Measurements from ENCODE around the gene ST3GAL3.

Gene ST3GAL3

DNA sequence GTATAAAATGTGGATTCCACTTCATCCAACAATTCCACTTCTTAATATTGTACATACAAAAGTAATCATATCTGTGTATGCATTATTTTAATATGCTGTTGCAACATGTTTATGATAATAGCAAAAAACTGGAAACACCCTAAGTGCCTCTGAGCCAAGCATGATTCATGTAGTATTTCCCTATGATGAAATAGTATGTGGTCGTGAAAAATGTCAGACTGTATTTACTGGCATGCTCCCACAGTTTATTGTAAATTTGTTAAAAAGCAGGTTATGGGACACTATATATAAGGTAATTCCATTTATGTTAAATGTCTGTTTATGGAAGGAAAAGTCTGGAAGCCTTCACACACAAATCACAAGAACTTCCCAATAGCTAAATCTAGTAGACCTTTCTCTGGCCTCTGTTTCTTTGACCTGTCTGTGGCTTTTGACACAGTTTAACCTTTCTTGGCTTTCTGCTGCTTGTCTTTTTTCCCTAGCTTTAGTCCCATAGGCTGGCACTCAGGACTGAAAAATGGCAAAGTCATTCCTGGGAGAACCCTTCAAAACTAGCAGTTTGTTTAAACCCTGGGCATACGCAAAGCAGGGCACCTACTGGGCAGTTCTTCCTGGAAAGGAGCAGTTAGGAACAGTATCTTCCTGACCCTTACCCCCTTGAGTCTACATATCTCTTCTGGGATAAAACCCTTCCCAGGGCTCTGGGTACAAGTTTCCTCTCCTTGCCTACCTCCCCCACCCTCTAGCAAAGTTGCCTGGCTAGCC lies 160.8 kb downstream of the ST3GAL3 start:
- Histone ChIP-seq H3K4me3 (ENCODE audit: insufficient read depth in 1 of 2, low read depth in 1 of 2, low read length in 2 of 2) (no peak overlapping the region), H3K27me3 (ENCODE audit: control insufficient read depth in 1 of 2, insufficient read depth in 1 of 2, low read length in 2 of 2) (peaks cover 0 to 9% of the 10 kb centered on the region in 2 experiments), H3K27ac (ENCODE audit: low read length, poor library complexity, severe bottlenecking) (no peak overlapping the region), H3K14ac (ENCODE audit: low read length in 2 of 2) (no peak overlapping the region), H2BK120ac (ENCODE audit: low read depth, low read length) (no peak overlapping the region), H2BK15ac (ENCODE audit: low read depth, poor library complexity, severe bottlenecking) (no peak overlapping the region), H3K23ac (ENCODE audit: low read length in 2 of 2) (no peak overlapping the region), H3K4ac (ENCODE audit: low read depth in 1 of 2, low read length in 2 of 2) (no peak overlapping the region), H3K79me1 (replicated peaks; ENCODE audit: low read length, poor library complexity, severe bottlenecking) (peaks cover 18% of the 10 kb centered on the region), H3K4me2 (ENCODE audit: low read length, poor library complexity, severe bottlenecking) (no peak overlapping the region), H2AFZ (ENCODE audit: low read depth, low read length) (no peak overlapping the region), H4K91ac (ENCODE audit: low read length) (no peak overlapping the region), H3K18ac (ENCODE audit: low read depth in 1 of 2, low read length in 2 of 2) (no peak overlapping the region), H3K9ac (ENCODE audit: low read length) (peak overlapping the region; percentile 9), H3K36me3 (ENCODE audit: control insufficient read depth in 1 of 2, insufficient read depth in 2 of 2, low read depth in 1 of 2, low read length in 2 of 2) (peaks cover 0 to 5% of the 10 kb centered on the region in 2 experiments), H3K9me3 (ENCODE audit: control insufficient read depth, low read length) (no peaks in the 10 kb centered on the region), H2AK5ac (ENCODE audit: low read length, severe bottlenecking) (no peak overlapping the region), H4K8ac (ENCODE audit: low read length) (no peak overlapping the region), H3K4me1 (ENCODE audit: control insufficient read depth, insufficient read depth, low read depth, low read length) (peaks cover 7% of the 10 kb centered on the region), H2BK5ac (ENCODE audit: low read depth, low read length, poor library complexity, severe bottlenecking) (no peak overlapping the region), H2BK12ac (ENCODE audit: low read length in 2 of 2) (no peak overlapping the region)
- WGBS = 38% methylated on average over 1 of the region's 2 CpGs
- peak; percentile 78 for DNase-seq

DNA sequence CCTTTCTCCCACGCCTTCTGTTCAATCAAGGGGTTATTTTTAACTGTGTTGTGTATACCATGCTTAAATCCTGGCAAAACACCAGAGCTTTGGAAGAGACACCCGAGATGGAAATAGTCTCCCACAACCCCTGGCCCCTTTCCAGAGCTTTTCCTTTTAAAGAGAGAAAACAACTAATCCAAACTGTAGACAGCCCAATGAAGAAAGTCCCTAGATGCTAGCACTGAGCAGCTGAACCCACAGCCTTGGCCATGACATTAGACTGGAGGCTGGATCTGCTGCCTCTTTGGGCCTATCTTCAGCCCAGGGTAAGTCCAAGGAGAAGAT lies 161.4 kb downstream of the ST3GAL3 start:
- no peak overlapping the region for H3K27ac ChIP-seq (ENCODE audit: low read length, poor library complexity, severe bottlenecking)
- no peak overlapping the region for H3K4ac ChIP-seq (ENCODE audit: low read depth in 1 of 2, low read length in 2 of 2)
- no peak overlapping the region for H3K18ac ChIP-seq (ENCODE audit: low read depth in 1 of 2, low read length in 2 of 2)
- no peak overlapping the region for H3K4me3 ChIP-seq (ENCODE audit: insufficient read depth in 1 of 2, low read depth in 1 of 2, low read length in 2 of 2)
- 18% methylated on average over 1 of the region's 2 CpGs for WGBS
- no peak overlapping the region for H3K23ac ChIP-seq (ENCODE audit: low read length in 2 of 2)
- no peak overlapping the region for H4K91ac ChIP-seq (ENCODE audit: low read length)
- peaks cover 0 to 2% of the 10 kb centered on the region in 2 experiments for H3K36me3 ChIP-seq (ENCODE audit: control insufficient read depth in 1 of 2, insufficient read depth in 2 of 2, low read depth in 1 of 2, low read length in 2 of 2)
- no peak overlapping the region for H3K4me2 ChIP-seq (ENCODE audit: low read length, poor library complexity, severe bottlenecking)
- no peak overlapping the region for H4K8ac ChIP-seq (ENCODE audit: low read length)
- H2BK5ac ChIP-seq (ENCODE audit: low read depth, low read length, poor library complexity, severe bottlenecking) = no peak overlapping the region
- no peaks in the 10 kb centered on the region for H3K9me3 ChIP-seq (ENCODE audit: control insufficient read depth, low read length)
- H3K4me1 ChIP-seq (ENCODE audit: control insufficient read depth, insufficient read depth, low read depth, low read length) = peaks cover 7% of the 10 kb centered on the region
- H2BK12ac ChIP-seq (ENCODE audit: low read length in 2 of 2) = no peak overlapping the region
- H2BK15ac ChIP-seq (ENCODE audit: low read depth, poor library complexity, severe bottlenecking) = no peak overlapping the region
- no peak overlapping the region for H3K14ac ChIP-seq (ENCODE audit: low read length in 2 of 2)
- H3K9ac ChIP-seq (ENCODE audit: low read length) = peak overlapping the region; percentile 9
- H3K27me3 ChIP-seq (ENCODE audit: control insufficient read depth in 1 of 2, insufficient read depth in 1 of 2, low read length in 2 of 2) = peaks cover 0 to 9% of the 10 kb centered on the region in 2 experiments
- no peak overlapping the region for H2AK5ac ChIP-seq (ENCODE audit: low read length, severe bottlenecking)
- DNase-seq = peak; percentile 90
- no peak overlapping the region for H2AFZ ChIP-seq (ENCODE audit: low read depth, low read length)
- H2BK120ac ChIP-seq (ENCODE audit: low read depth, low read length) = no peak overlapping the region
- peaks cover 16% of the 10 kb centered on the region for H3K79me1 ChIP-seq (replicated peaks; ENCODE audit: low read length, poor library complexity, severe bottlenecking)

DNA sequence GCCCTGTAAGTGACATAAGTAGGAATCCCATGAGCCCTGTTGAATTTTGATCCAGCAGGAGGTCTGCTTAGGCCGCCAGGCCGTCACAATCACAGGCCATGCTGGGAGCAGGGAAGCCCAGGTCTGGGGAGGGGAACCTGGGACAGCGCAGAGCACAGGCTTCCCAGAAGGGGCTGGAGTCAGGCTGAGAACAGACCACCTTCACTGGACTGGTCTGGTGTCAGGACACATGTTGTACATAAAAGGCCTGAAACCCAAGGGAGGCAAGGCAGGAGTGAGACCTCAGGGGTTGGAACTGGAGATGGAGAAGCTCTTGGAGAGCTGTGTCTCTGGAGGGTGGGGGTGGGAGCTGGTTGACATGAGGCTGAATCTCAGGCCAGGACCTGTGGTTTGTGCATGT lies 163.0 kb downstream of the ST3GAL3 start:
- Histone ChIP-seq H3K36me3 (ENCODE audit: control insufficient read depth in 1 of 2, insufficient read depth in 2 of 2, low read depth in 1 of 2, low read length in 2 of 2) (no peaks in the 10 kb centered on the region), H3K4me1 (ENCODE audit: control insufficient read depth, insufficient read depth, low read depth, low read length) (peaks cover 5% of the 10 kb centered on the region), H3K4me3 (ENCODE audit: insufficient read depth in 1 of 2, low read depth in 1 of 2, low read length in 2 of 2) (no peak overlapping the region), H3K4ac (ENCODE audit: low read depth in 1 of 2, low read length in 2 of 2) (no peak overlapping the region), H3K79me1 (replicated peaks; ENCODE audit: low read length, poor library complexity, severe bottlenecking) (peaks cover 13% of the 10 kb centered on the region), H3K23ac (ENCODE audit: low read length in 2 of 2) (no peak overlapping the region), H3K18ac (ENCODE audit: low read depth in 1 of 2, low read length in 2 of 2) (no peak overlapping the region), H2AFZ (ENCODE audit: low read depth, low read length) (no peak overlapping the region), H3K27me3 (ENCODE audit: control insufficient read depth in 1 of 2, insufficient read depth in 1 of 2, low read length in 2 of 2) (peaks cover 0 to 9% of the 10 kb centered on the region in 2 experiments), H2BK5ac (ENCODE audit: low read depth, low read length, poor library complexity, severe bottlenecking) (no peak overlapping the region), H2BK15ac (ENCODE audit: low read depth, poor library complexity, severe bottlenecking) (no peak overlapping the region), H3K27ac (ENCODE audit: low read length, poor library complexity, severe bottlenecking) (no peak overlapping the region), H2BK120ac (ENCODE audit: low read depth, low read length) (no peak overlapping the region), H4K8ac (ENCODE audit: low read length) (no peak overlapping the region), H3K4me2 (ENCODE audit: low read length, poor library complexity, severe bottlenecking) (no peak overlapping the region), H2AK5ac (ENCODE audit: low read length, severe bottlenecking) (no peak overlapping the region), H3K9ac (ENCODE audit: low read length) (no peak overlapping the region), H4K91ac (ENCODE audit: low read length) (no peak overlapping the region), H2BK12ac (ENCODE audit: low read length in 2 of 2) (no peak overlapping the region), H3K9me3 (ENCODE audit: control insufficient read depth, low read length) (no peaks in the 10 kb centered on the region), H3K14ac (ENCODE audit: low read length in 2 of 2) (no peak overlapping the region)
- 92% methylated on average over 3 of the region's 3 CpGs for WGBS
- DNase-seq = no peak

DNA sequence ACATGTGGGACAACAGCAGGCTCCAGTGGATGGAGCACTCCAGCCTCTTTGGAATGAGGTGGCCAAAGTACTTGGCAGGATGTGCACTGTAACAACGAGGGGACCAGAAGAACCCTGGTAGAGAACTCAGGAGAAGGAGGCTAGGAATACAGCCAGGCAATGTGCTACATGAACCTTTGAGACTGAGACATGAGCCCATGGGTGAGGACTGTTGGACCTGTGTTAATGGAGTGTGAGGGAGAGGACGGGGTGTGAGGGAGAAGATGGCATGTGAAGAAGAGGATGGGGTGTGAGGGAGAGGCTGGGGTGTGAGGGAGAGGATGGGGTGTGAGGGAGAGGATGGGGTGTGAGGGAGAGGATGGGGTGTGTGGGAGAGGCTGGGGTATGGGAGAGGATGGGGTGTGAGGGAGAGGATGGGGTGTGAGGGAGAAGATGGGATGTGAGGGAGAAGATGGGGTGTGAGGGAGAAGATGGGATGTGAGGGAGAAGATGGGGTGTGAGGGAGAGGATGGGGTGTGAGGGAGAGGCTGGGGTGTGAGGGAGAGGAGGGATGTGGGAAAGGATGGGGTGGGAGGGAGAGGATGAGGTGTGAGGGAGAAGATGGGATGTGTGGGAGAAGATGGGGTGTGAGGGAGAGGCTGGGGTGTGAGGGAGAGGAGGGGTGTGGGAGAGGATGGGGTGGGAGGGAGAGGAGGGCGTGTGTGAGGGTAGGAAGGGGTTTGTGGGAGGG lies 164.0 kb downstream of the ST3GAL3 start:
- no peak overlapping the region for H2BK15ac ChIP-seq (ENCODE audit: low read depth, poor library complexity, severe bottlenecking)
- no peak overlapping the region for H3K9ac ChIP-seq (ENCODE audit: low read length)
- no peak overlapping the region for H3K23ac ChIP-seq (ENCODE audit: low read length in 2 of 2)
- no peak overlapping the region for H2BK12ac ChIP-seq (ENCODE audit: low read length in 2 of 2)
- no peak overlapping the region for H3K27ac ChIP-seq (ENCODE audit: low read length, poor library complexity, severe bottlenecking)
- WGBS = 91% methylated on average over 3 of the region's 3 CpGs
- H4K8ac ChIP-seq (ENCODE audit: low read length) = no peak overlapping the region
- H3K79me1 ChIP-seq (replicated peaks; ENCODE audit: low read length, poor library complexity, severe bottlenecking) = peaks cover 13% of the 10 kb centered on the region
- H3K27me3 ChIP-seq (ENCODE audit: control insufficient read depth in 1 of 2, insufficient read depth in 1 of 2, low read length in 2 of 2) = peaks cover 0 to 9% of the 10 kb centered on the region in 2 experiments
- no peak overlapping the region for H3K18ac ChIP-seq (ENCODE audit: low read depth in 1 of 2, low read length in 2 of 2)
- H3K4me1 ChIP-seq (ENCODE audit: control insufficient read depth, insufficient read depth, low read depth, low read length) = peaks cover 3% of the 10 kb centered on the region
- H4K91ac ChIP-seq (ENCODE audit: low read length) = no peak overlapping the region
- H3K4me3 ChIP-seq (ENCODE audit: insufficient read depth in 1 of 2, low read depth in 1 of 2, low read length in 2 of 2) = no peak overlapping the region
- H2BK120ac ChIP-seq (ENCODE audit: low read depth, low read length) = no peak overlapping the region
- no peak overlapping the region for H2BK5ac ChIP-seq (ENCODE audit: low read depth, low read length, poor library complexity, severe bottlenecking)
- H3K36me3 ChIP-seq (ENCODE audit: control insufficient read depth in 1 of 2, insufficient read depth in 2 of 2, low read depth in 1 of 2, low read length in 2 of 2) = peaks cover 0 to 2% of the 10 kb centered on the region in 2 experiments
- no peak for DNase-seq
- H3K14ac ChIP-seq (ENCODE audit: low read length in 2 of 2) = no peak overlapping the region
- H2AK5ac ChIP-seq (ENCODE audit: low read length, severe bottlenecking) = no peak overlapping the region
- no peaks in the 10 kb centered on the region for H3K9me3 ChIP-seq (ENCODE audit: control insufficient read depth, low read length)
- no peak overlapping the region for H3K4me2 ChIP-seq (ENCODE audit: low read length, poor library complexity, severe bottlenecking)
- no peak overlapping the region for H2AFZ ChIP-seq (ENCODE audit: low read depth, low read length)
- H3K4ac ChIP-seq (ENCODE audit: low read depth in 1 of 2, low read length in 2 of 2) = no peak overlapping the region

Measured in mesenchymal stem cell (in vitro differentiated cells and primary cell).